Upper lobe of left lung (tissue), 6 donors: Measurements from ENCODE around the gene FAM3A. TPM values are rescaled to one million over a fixed set of nuclear protein-coding genes. Genes with fewer than 3 reads are reported as not detected.

Source experiments
- ATAC-seq, 2 donors: fragments of 200-7000 bp; cut with Tn5 transposase; one replicate each; pipeline ENCODE4 v1.9.1; 2022; ENCODE audit warnings: mild to moderate bottlenecking in 2 of 2, moderate library complexity in 2 of 2; ENCODE audit not compliant: low FRiP score in 2 of 2
- DNase-seq, 2 donors: peaks; one replicate each; pipeline ENCODE4 v3.0.0-alpha.2; 2019 to 2020
- H3K27ac ChIP-seq, 4 donors: fragments of 200-600 bp; sonication (generic); one replicate each; pipeline ENCODE4 v1.5.1; 2016 to 2019
- H3K27me3 ChIP-seq, 4 donors: fragments of 200-600 bp; sonication (generic); one replicate each; pipeline ENCODE4 v1.5.1; 2017 to 2019
- H3K36me3 ChIP-seq, 4 donors: fragments of 200-600 bp; sonication (generic); one replicate each; pipeline ENCODE4 v1.5.1; 2016 to 2019
- H3K4me1 ChIP-seq, 4 donors: fragments of 200-600 bp; sonication (generic); one replicate each; pipeline ENCODE4 v1.5.1; 2018 to 2019
- H3K4me3 ChIP-seq, 4 donors: fragments of 200-600 bp; sonication (generic); one replicate each; pipeline ENCODE4 v1.5.1; 2017 to 2019; ENCODE audit warnings: mild to moderate bottlenecking in 2 of 4, moderate library complexity in 1 of 4
- H3K9me3 ChIP-seq, 4 donors: fragments of 200-600 bp; sonication (generic); one replicate each; pipeline ENCODE4 v1.5.1; 2018 to 2019
- EP300 ChIP-seq, 4 donors: sonication (generic); formaldehyde crosslinking; IDR thresholded peaks; one replicate each; pipeline ENCODE4 v1.5.1; 2017; ENCODE audit warnings: antibody characterized with exemption in 4 of 4, control low read depth in 2 of 4
- POLR2A ChIP-seq, 4 donors: fragments of 450-650 bp; IDR thresholded peaks; one replicate each; pipeline ENCODE4 v1.5.1; 2016 to 2017; ENCODE audit warnings: antibody characterized with exemption in 4 of 4, mild to moderate bottlenecking in 2 of 4
- POLR2AphosphoS5 ChIP-seq, 2 donors: sonication (generic); formaldehyde crosslinking; IDR thresholded peaks; one replicate each; pipeline ENCODE4 v1.5.1; 2017; ENCODE audit warnings: antibody characterized with exemption in 2 of 2
- WGBS, 2 donors: methylation state at CpG; one replicate each; pipeline ENCODE4 v1.1.5; 2017 to 2018; 5-methylcytosine and 5-hydroxymethylcytosine counted together
- total RNA-seq, 6 donors: library from RNA; depleted of rRNA in 4 of 6; stranded (reverse); fragments of >200 nt in 4 of 6; gene quantifications; one replicate each; pipeline versions ENCODE4 v1.1.0 to v1.2.1, GENCODE V29; 2016 to 2021
- TF ChIP-seq, protein P1 (sequence below), 6 experiments: fragments of 450-650 bp in 4 of 6; fragments of 200-600 bp in 2 of 6; sonication (generic) in 2 of 6; IDR thresholded peaks; one replicate each; pipeline ENCODE4 v1.5.1; 2016 to 2019; ENCODE audit warnings: antibody characterized with exemption in 6 of 6
- donor health status: DM: no; HTN: no; CAD: no; lungs with moderate emphysema.
- donor health status: DM: no; HTN: yes; CAD: no; lungs with severe emphysema.

FAM3A gene
- total RNA-seq, 6 donors from 2014 or later, result 41.0 to 67.1 (median 49.3) TPM

DNA sequence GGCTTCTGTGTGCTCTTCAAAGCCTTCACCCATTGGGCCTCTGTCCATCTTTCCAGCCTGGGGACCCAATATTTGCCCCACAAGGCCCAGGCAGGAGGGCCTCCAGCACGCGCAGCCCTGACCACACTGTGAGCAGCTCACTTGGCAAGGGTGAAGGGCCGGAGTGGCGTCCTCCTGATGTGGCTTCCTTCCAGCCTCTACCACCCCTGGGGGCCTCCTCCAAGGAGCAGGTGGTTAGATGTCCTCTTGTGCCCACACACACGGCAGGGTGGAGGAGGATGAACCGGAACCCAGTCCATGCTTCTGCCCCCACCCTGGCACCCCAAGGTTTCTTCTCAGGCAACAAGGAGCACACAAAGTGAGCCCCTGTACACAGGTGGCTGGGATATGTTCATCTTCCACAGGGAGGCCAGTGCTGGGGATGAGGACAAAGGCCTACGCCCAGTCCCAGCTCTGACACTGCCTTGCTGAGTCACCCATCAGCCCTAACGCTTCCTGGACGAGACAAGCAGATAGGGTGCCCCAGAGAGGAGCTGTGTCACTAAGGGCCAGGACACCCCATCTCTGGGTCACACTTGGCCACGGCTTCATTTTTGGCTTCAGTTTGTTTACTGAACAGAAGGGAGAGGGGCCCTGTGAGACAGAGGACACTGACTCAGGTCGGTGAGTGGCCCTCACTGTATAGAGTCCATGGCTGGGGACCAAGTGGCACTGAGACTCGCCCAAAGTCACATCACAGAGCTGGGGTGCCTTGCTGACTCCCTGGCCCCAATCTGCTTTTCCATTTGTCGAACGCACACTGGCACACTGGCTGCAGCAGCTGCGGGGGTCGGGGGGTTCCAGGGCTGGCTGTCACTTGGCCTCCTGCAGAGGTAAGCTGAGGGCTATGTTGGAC, 31.5 kb downstream of the FAM3A start:
- peak overlapping the region in 1 of 4 donors; percentile 14 for H3K27ac ChIP-seq
- H3K4me3 ChIP-seq, result peak overlapping the region in 1 of 4 donors; percentile 76
- 90% methylated on average over 16 of the region's 16 CpGs; no CpG with 5 or more reads in 1 of the 2 donors for WGBS, 2 donors
- TF ChIP-seq POLR2AphosphoS5 (IDR thresholded peaks at IDR 0.05) (no peak), EP300 (IDR thresholded peaks at IDR 0.05) (no peak), POLR2A (IDR thresholded peaks at IDR 0.05) (no peak)
- TF ChIP-seq, protein P1, sequence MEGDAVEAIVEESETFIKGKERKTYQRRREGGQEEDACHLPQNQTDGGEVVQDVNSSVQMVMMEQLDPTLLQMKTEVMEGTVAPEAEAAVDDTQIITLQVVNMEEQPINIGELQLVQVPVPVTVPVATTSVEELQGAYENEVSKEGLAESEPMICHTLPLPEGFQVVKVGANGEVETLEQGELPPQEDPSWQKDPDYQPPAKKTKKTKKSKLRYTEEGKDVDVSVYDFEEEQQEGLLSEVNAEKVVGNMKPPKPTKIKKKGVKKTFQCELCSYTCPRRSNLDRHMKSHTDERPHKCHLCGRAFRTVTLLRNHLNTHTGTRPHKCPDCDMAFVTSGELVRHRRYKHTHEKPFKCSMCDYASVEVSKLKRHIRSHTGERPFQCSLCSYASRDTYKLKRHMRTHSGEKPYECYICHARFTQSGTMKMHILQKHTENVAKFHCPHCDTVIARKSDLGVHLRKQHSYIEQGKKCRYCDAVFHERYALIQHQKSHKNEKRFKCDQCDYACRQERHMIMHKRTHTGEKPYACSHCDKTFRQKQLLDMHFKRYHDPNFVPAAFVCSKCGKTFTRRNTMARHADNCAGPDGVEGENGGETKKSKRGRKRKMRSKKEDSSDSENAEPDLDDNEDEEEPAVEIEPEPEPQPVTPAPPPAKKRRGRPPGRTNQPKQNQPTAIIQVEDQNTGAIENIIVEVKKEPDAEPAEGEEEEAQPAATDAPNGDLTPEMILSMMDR (IDR thresholded peaks at IDR 0.05), result no peak
- ATAC-seq (no peak), DNase-seq (no peak)
- H3K27me3 ChIP-seq, result no peaks in the 10 kb centered on the region
- H3K36me3 ChIP-seq, result peaks cover 0 to 17% (median 2%) of the 10 kb centered on the region in 4 donors
- H3K4me1 ChIP-seq, result peaks cover 3 to 36% (median 17%) of the 10 kb centered on the region in 4 donors
- H3K9me3 ChIP-seq, result no peaks in the 10 kb centered on the region

DNA sequence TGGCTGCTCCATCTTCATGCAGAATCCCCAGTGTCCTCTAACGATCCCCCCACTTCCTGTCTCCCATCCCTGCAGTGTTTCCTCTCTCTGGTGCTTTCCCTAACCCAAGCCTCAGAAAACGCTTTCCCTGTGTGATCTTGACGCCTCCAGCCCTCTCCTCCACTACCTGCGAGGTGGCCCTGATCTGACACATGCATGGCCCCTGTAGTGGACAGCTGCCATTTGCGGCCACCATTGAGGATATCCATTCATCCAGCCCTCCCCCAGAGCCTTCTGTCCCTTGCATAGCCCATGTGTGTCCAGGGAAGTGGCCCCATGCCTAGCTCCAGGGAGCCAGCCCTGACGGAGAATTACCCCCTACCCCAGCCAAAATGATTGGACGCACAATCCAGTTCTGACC, 32.7 kb downstream of the FAM3A start:
- ATAC-seq (no peak), DNase-seq (no peak)
- H3K27me3 ChIP-seq, result no peaks in the 10 kb centered on the region
- peaks cover 0 to 11% (median 2%) of the 10 kb centered on the region in 4 donors for H3K36me3 ChIP-seq
- 25 to 81% methylated on average over 2 to 7 of the region's 7 CpGs for WGBS, 2 donors
- TF ChIP-seq EP300 (IDR thresholded peaks at IDR 0.05) (no peak), POLR2AphosphoS5 (IDR thresholded peaks at IDR 0.05) (no peak), POLR2A (IDR thresholded peaks at IDR 0.05) (no peak)
- TF ChIP-seq, protein P1 (IDR thresholded peaks at IDR 0.05), result no peak
- peaks cover 0 to 34% (median 12%) of the 10 kb centered on the region in 4 donors for H3K4me1 ChIP-seq
- no peak overlapping the region for H3K4me3 ChIP-seq
- H3K27ac ChIP-seq, result no peak overlapping the region
- no peaks in the 10 kb centered on the region for H3K9me3 ChIP-seq

DNA sequence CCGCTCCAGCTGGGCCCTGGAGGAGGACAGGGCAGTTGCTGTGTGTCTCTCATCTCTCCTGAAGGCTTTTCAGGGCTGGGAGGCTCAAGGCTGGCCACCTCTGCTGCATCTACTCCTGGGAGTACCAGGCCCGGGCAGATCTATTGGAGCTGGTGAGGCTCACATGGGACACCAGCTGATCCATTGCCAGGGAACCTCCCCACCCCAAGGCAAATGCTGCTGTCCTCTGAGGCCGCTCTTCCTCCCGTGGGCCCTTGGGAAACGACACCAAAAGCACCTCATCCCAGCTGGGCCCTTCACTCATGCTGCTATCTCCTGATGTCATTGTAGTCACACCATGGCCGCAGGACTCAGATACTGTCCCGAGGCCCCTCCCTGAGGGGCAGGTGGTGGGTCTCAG, 33.2 kb downstream of the FAM3A start:
- 58 to 100% methylated on average over 1 to 4 of the region's 7 CpGs for WGBS, 2 donors
- Histone ChIP-seq H3K27me3 (no peaks in the 10 kb centered on the region), H3K4me3 (no peak overlapping the region), H3K27ac (no peak overlapping the region), H3K4me1 (peaks cover 0 to 32% (median 12%) of the 10 kb centered on the region in 4 donors), H3K9me3 (no peaks in the 10 kb centered on the region), H3K36me3 (peaks cover 0 to 8% (median 0%) of the 10 kb centered on the region in 4 donors)
- ATAC-seq (no peak), DNase-seq (no peak)
- TF ChIP-seq, protein P1 (IDR thresholded peaks at IDR 0.05), result no peak
- TF ChIP-seq POLR2AphosphoS5 (IDR thresholded peaks at IDR 0.05) (no peak), EP300 (IDR thresholded peaks at IDR 0.05) (no peak), POLR2A (IDR thresholded peaks at IDR 0.05) (no peak)

DNA sequence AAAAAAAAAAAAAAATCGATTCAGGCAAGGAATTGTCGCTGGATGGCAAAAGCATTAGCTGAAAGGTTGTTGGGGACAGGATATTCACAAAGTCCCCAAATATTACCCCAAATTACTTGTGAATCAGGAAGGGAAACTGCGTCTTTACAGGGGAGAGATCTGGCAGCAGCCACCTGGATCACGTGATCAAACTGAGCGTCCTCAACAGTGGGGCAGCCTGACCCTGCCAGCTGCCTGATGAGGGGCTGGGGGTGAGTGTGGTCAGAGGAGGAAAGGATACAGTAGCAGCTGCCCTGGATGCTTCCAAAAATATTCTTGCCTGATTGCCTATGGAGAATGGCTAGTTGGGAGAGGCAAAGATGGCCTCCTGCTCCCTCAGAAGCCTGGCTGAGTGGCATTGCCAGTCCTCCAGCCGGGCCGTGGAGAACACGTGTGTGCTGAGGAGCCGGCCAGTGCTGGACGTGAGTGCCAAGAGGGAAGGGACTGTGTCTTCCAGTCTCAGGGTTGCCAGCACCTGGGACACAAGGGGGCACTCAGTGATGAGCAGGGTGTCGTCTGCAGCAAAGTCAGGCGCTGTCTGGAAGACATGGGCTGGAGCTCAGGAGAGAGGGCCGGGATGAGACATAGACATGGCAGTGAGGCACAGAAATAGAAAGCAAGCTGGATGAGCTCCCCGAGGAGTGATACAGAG, 34.0 kb downstream of the FAM3A start:
- TF ChIP-seq EP300 (IDR thresholded peaks at IDR 0.05) (no peak), POLR2A (IDR thresholded peaks at IDR 0.05) (no peak), POLR2AphosphoS5 (IDR thresholded peaks at IDR 0.05) (no peak)
- TF ChIP-seq, protein P1 (IDR thresholded peaks at IDR 0.05), result no peak
- H3K9me3 ChIP-seq, result no peaks in the 10 kb centered on the region
- 85 to 86% methylated on average over 7 to 14 of the region's 14 CpGs for WGBS, 2 donors
- H3K27me3 ChIP-seq, result no peaks in the 10 kb centered on the region
- no peak overlapping the region for H3K27ac ChIP-seq
- no peak overlapping the region for H3K4me3 ChIP-seq
- DNase-seq (no peak), ATAC-seq (no peak)
- H3K36me3 ChIP-seq, result peaks cover 0 to 7% (median 0%) of the 10 kb centered on the region in 4 donors
- peaks cover 0 to 25% (median 12%) of the 10 kb centered on the region in 4 donors for H3K4me1 ChIP-seq
